GM18867 (cell line): ENCODE measurements around the gene MYLK.

ENCODE experiments used
- ATAC-seq: cut with Tn5 transposase; IDR thresholded peaks from one replicate; pipeline ENCODE4 v1.9.1; 2021; ENCODE audit warnings: mild to moderate bottlenecking, moderate library complexity; ENCODE audit not compliant: unreplicated experiment

Gene MYLK

DNA sequence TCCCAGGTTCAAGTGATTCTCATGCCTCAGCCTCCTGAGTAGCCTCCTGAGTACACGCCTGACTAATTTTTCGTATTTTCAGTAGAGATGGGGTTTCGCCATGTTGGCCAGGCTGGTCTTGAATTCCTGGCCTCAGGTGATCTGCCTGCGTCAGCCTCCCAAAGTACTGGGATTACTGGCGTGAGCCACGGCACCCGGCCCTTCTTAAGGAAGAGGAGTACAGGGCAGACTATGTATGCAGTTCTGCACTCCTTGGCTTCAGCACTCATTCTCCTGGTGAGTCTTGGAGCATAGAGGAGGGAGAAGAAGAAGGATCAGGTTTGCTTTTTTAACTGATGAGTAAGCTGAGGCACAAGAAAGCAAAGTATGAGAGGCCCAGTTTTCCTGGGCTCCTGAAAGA is 199.5 kb downstream of the MYLK start:
- ATAC-seq: no peak

DNA sequence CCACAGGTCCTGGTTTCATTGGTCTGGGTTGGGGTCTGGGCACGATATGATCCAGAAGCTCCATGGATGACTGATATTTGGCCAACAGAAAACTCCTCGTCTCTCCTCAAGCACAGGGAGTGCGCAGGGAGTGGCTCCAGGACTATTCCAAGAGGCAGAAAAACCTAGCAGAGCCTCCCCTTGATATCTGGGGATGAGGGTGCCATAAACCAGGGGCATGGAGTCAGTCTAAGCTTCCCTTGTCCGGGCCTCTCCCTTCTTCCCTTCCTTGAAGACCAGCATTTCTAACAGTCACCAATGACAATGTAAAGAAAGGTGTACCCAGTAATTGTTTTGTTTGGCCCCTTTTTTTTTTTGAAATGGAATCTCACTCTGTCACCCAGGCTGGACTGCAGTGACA is 199.9 kb downstream of the MYLK start:
- ATAC-seq: no peak

DNA sequence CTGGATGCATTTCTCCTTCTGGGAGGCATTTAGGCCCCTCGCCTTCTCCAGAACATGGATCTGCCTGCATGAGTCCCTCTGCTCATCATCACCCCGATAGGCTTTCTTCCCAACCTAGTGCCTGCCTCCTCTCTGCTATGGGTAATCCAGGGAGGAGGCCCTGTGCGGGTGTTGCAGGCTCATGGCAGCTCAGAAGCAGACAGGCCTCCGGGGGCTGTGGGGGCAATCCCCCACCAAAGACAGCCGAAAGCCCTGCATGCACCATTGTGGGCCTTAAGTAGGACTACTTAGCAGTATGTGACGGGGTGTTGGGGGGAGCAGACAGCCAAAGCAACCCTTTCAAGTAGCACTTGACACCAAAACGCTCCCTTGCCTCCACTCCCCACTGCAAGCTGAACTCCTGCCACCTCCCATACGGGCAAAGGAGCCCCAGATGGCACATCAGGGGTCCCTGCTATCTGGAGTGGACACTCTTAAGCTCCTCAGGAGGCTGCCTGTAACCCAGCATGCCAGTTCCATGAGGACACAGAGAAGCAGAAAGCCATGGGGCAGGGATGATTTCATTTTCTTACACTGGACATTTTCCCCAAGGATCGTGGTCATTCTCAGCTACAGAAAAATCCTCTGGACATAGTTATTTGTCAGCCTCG is 200.5 kb downstream of the MYLK start:
- ATAC-seq: no peak

DNA sequence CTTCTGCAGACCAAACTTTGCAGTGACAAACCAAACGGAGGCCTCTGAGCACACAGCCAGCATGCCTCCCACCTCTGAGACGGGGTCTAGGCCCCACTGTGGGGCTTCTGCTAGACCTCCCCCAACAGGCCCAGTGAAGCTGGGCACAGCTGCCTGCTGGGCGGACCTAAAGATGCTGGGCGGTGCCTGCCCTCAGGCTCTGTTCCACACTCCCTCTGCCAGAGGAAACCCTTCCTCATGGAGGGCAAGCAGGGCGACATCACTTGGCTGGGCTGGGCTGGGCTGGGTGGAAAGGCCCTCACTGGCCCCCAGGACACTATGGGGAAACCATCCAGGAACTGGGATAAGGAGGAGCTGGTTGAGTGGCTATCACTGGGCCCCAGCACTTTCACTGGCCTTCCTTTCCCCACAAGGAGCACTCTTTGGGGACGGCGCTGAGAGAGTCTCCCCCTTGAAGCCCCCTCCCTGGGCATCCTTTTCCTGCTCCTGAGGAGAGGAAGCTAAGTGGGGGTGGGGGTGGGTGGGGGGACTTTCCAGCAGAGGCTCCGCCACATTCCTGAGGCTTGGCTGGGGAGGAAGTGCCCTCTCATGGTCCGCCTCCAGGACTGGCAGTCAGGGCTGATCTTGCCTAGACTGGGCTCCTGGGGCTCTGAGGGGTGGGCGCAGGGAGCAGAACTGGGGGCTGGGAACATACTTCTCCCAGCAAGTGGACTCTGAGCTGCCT is 201.2 kb downstream of the MYLK start:
- no peak for ATAC-seq

DNA sequence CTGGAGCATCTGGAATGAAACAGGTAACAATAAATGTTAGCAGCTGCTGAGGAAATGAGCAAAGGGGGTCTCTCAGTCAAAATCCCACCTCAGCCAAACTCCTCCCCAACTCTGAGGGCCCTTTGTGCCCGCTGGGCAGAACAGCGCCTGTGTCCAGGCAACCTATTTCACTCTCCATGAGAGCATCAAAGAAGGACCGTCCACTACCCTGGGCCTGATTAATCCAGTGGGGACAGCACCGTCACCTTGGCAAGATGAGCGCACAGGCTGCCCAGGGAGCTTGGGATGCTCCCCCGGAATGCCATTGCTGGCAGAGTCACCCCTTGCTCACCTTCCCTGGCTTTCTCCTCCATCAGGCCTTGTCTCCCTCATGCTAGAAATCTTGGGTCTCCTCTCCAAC is 201.8 kb downstream of the MYLK start:
- no peak for ATAC-seq

DNA sequence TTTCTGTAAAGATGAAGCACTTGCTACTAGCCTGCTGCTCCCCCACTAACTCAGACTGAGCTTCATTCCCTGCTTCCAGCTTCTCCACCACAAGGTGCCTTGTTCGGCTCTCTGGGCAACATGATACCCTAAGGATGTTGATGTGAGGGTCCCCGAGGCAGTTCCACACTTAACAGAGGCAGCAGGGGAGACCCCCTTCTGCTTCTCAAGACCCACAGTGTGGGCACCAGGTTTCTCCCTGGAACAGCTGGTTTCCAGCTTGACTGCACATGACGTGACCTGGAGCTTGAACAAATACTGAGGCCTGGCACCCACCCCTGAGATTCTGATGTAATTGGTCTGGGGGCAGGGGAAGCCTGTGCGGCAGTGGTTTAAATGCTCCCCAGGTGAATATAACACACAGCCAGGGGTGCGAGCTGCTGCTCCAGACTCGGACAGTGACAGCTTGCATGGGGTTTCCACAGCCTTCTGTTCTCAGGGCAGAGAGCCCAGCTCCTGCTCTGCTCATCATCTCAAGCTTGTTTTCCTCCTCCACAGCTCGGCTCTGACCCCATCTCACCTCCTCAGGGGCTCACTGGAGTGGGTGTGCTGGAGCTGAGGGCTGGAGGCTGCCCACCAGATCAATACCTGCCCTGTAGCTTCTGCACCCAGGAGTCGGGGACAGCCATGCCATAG is 204.3 kb downstream of the MYLK start:
- ATAC-seq: no peak

DNA sequence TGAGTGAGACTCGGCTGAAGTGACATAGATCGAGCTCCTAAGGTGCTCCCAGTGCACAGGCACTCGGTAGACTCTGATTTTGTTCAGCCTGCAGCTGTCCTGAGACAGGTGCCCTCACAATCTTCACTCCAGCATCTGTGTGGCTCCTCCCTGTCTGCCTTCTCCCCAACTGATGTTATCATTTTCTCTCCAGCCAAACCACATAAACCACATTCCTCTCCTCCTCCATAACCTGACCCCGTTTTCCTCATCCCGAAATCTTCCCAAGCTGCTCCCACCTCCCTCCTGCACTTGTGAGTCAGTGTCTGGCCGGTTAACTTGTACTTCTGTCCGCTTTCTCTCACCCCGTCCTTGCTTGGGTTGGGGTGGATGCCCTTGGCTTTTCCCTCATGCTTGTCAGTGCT is 206.0 kb downstream of the MYLK start:
- ATAC-seq: no peak

DNA sequence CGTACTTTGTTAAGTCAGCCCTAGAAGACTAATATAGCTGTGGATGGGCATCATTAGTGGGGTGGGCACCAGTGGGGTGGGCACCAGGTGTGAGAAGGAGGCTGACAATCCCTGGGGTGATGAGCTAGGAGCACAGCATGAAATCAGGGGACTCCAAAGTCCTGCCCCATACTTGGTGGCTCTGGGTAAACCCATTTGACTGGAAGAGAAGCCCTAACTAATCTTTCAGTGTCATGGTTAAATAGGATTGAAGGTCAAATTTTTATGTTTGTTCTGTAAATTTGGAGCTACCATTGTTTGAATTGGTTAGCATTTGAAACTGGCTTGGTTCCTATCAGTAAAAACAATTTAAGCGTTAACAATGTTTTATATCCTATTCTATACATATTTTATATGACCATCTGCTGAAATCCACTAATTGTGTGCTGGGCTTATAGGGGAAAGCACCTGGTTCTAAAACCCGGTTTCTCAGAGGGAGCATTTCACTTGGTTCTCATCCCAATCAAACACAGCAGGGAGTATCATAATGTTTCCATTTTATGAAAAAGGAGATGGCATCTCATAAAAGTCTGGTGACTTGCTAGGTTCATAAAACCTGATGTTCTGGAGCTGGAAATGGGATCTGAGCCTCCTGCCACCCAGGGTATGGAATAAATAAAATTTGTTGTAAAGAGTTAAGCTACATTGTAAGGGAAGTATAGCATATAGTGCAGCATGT is 211.5 kb downstream of the MYLK start:
- no peak for ATAC-seq

DNA sequence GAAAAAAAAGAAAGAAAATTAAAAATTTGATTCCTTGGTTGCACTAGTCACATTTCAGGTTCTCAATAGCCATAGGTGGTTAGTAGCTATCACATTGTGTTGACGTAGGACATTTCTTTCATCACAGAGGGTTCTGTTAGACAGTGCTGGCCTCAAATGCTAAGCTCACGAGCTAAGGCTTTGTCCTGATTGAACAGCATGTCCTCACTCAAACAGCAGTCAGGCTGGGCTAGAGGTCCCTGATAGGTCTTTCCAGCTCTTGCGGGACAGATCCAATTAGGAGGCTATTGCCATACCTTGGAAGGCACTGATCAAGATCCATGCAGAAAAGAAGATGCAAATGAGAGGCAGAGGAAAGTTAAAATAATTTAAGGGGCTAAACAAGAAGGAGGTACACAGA is 213.4 kb downstream of the MYLK start:
- no peak for ATAC-seq

DNA sequence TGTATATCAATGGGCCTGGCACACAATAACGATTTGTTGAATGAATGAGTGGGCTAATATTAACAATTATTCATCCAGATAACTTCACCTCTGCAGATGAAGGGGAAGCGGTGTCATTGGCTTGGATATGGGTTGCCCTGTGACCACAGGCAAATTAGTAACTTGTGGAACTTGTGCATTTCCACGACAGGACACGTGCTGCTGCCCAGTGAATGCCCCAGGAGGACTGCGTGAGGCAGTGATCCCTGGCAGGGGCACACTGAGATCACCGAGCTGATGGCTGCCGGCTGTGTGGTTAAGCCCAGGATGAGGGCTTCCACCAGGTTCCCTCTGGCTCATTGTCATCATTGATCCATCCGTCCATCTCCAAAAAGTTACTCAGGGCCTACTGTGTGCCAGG is 215.2 kb downstream of the MYLK start:
- ATAC-seq: no peak

DNA sequence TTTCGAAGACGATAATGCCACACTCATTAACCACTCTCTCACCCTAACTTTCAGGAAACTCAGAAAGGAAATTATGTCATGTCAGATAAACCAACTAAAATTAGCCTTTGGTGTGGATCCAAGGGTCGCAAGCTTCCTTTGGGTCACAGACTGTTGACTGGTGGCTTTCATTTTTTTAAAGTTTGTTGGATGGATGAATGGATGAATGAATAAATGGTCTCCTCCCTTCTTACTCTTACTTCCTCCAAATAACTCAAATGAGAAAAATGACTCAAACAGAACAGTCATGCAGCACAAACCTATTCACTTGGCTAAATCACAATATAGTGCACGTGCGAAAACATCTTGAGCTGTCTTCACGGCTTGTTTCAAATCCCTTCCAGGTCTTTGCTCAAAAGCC is 216.3 kb downstream of the MYLK start:
- no peak for ATAC-seq

DNA sequence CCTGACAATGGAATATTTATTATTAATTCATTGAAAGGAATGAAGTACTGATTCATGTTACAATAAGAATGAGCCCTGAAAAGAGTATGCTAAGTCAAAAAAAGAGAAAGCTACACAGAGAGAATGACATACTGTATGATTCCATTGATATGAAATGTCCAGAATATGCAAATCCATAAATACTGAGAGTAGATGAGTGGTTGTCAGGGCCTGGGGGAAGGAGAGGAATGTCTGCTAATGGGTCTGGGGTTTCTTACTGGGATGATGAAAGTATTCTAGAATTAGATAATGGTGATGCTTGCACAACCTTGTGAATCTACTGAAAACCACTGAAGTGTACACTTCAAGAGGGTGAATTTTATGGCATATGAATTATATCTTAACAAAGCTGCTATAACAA is 219.4 kb downstream of the MYLK start:
- ATAC-seq: no peak

DNA sequence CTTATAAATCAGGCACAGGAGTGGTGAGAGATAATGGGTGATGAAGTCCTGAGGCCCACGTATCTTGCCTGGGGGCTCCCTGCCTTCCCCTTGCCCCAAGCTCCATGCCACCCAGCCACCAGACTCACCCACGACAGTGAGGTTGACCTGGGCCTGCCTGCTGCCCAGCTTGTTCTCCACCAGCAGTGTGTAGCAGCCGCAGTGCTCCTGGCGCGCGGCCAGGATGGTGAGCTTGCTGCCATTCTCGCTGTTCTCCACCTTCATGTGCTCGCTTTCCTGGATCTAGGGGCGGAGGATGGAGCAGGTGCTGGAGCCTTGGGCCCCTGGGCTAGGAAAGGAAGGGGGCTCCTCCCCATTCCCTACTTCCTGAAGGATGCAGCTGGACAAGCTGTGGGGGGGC is 220.2 kb downstream of the MYLK start:
- no peak for ATAC-seq

DNA sequence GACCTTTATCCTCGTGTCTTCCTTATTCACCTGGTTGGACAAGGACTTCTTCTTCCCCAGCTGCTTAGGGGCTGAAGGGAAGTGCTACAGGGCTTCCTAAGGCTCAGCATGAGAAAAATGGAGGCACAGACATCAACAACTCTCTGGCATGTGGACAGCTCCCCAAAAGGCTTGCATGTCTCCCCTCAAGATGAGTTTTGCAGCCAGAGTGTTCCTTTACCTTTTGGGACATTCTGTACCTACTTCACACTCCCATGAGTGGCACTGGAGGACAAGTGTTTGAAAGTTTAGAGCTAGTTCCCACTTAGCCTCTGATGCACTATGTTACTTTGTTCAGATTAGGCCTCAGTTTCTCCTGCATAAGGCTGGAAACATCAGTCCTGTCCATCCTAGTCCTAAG is 222.2 kb downstream of the MYLK start:
- no peak for ATAC-seq

DNA sequence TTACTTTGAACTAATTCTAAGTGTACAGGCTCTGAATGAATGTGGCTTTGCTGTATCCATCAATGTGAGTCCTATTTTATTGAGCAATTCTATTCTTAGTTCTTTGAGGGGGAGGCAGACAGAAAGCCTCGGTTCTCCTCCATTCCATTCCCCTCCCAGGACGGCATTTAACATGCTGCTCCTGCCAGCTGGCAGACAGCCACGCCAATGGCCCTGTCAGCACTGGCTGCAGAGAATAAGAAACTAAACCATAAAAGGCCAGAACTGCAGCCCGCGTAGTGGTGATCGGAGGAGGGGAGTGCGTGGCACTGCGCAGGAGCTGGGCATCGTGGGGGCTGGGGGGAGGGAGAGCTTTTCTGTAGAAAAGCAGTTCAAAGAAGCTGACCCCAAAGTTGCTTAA is 223.2 kb downstream of the MYLK start:
- ATAC-seq: no peak

DNA sequence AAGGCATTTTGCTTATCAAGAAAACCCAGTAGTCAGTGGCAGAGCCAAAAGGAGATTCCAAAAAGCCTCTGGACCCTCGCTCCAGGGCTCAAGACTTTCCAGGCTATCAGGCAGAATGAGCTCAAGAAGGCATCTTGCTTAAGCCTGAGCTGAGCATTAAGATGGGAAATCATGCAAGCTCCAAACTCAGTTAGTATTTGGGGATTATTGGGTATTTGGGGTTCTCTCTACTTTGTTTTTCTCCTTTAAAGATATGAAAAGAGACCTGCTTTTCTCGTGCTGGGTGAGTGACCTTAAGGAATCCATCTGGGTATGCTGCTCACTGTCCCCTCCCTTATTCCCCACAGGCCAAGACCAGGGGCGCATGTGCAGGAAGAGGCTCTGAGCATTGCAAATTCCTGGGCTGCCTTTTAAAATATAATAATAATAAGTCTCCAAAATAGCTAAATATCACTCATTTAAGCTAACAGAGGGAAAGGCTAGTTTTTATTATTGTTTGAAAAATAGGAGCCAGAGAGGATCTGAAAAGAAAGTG is 223.9 kb downstream of the MYLK start:
- ATAC-seq: no peak

DNA sequence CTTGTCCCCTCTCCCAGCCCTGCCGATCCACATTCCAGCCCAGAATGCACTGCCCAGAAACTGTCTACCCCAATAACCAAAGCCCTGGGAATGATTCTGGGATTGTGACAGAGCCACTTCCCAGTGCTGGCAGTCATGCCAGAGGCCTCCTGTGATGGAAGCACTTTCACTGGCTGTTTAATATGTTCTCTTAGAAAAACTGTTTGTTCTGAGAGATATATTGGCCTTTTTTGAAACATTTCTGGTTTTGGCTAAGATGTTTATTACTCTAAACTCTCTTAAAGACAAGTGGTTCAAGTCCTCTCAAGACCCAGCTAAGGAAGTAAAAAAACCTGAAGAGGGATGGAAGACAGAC is 225.3 kb downstream of the MYLK start:
- ATAC-seq: no peak

DNA sequence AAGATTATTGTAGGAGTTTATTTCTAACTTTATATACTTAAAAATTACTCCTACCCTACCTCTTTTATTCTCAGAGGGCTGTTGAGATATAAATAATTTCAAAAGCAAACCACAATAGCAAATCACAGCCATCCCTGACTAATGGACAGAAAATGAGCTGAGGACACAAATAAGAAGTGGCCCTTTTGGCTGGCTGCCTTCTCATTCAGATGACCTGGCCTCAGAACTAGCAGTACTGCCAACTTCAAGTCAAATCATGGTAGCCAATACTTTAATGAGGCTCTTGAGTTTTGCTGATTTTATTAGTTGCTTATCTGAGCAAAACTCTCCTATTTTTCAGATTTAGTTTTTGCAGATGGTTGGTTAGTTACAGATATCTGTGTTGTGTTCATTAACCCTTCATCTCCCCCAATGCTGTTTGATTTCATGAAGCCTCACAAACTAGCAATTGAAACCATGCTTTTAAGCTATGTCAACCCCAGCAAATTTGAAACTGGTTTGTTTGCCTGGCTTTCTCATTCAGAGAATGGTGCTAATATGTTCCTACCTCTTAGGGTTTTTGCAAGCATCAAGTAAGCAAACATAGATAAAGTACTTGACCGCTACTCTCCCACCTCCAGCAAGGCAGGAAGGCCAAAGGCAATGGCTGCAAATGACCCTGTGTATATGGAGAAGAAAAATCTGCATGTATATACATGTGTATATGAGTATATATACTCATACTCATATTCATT is 225.8 kb downstream of the MYLK start:
- ATAC-seq: no peak

DNA sequence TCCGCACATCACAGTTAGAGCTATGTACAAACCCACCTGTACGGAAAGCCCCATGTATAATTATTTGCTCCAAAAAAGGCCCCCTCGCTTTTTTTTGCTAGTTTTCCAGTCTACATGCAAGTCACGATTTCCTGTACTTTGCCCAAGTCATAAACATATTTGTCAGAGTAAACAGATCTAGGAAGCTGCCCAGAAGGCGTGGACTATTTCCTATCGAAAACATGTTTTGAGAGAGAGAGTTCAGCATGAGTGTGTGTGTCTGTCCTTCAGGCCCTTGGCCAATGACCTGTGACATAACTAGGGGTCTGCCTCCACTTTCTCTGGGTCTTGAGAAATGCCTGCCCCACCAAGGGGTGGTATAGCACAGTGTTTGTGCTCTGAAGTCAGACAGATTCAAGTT is 226.6 kb downstream of the MYLK start:
- no peak for ATAC-seq

DNA sequence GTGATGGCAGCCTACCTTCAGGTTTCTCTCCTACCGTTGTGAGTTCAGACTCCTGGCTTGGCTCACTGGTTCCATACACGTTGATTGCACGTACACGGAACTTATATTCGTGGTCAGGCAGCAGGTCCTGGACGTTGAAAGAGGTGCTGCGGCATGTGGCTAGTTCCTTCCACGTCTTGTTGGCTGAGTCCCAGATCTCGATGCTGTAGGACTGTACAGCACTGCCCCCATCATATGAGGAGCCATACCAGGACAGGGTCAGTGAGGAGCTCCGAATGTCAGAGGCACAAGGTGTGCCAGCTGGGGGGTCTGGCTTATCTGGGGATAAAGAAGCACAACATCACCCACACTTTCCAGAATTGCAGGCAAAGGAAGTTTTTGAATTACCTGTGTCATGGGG is 227.0 kb downstream of the MYLK start:
- no peak for ATAC-seq

DNA sequence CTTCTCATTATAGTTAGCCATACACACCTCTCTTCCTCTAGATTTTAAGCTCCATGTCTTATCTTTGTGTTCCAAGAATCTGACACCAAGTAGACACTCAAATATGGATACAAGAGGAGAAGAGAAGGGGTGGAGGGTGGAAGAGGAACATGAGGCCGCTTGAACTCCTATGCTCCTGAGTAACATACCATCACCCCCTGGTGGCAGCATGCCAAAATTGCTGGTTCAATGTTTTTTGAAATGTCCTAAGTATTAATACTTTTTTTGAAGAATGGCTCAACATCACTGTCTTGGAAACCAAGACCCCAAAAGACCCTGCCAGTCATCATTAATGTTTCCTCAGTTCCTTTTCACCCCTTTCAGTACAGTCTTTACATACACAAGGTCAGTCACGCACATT is 227.4 kb downstream of the MYLK start:
- ATAC-seq: no peak
